Upper lobe of left lung (tissue), 6 donors: ENCODE measurements around the gene ATPAF1. TPM values are rescaled to one million over a fixed set of nuclear protein-coding genes. Genes with fewer than 3 reads are reported as not detected.

Experiments
- ATAC-seq, 2 donors: fragments of 200-7000 bp; cut with Tn5 transposase; one replicate each; pipeline ENCODE4 v1.9.1; 2022; ENCODE audit warnings: mild to moderate bottlenecking in 2 of 2, moderate library complexity in 2 of 2; ENCODE audit not compliant: low FRiP score in 2 of 2
- DNase-seq, 2 donors: peaks; one replicate each; pipeline ENCODE4 v3.0.0-alpha.2; 2019 to 2020
- H3K27ac ChIP-seq, 4 donors: fragments of 200-600 bp; sonication (generic); one replicate each; pipeline ENCODE4 v1.5.1; 2016 to 2019
- H3K27me3 ChIP-seq, 4 donors: fragments of 200-600 bp; sonication (generic); one replicate each; pipeline ENCODE4 v1.5.1; 2017 to 2019
- H3K36me3 ChIP-seq, 4 donors: fragments of 200-600 bp; sonication (generic); one replicate each; pipeline ENCODE4 v1.5.1; 2016 to 2019
- H3K4me1 ChIP-seq, 4 donors: fragments of 200-600 bp; sonication (generic); one replicate each; pipeline ENCODE4 v1.5.1; 2018 to 2019
- H3K4me3 ChIP-seq, 4 donors: fragments of 200-600 bp; sonication (generic); one replicate each; pipeline ENCODE4 v1.5.1; 2017 to 2019; ENCODE audit warnings: mild to moderate bottlenecking in 2 of 4, moderate library complexity in 1 of 4
- H3K9me3 ChIP-seq, 4 donors: fragments of 200-600 bp; sonication (generic); one replicate each; pipeline ENCODE4 v1.5.1; 2018 to 2019
- CTCF ChIP-seq, 6 experiments: fragments of 450-650 bp in 4 of 6; fragments of 200-600 bp in 2 of 6; sonication (generic) in 2 of 6; IDR thresholded peaks; one replicate each; pipeline ENCODE4 v1.5.1; 2016 to 2019; ENCODE audit warnings: antibody characterized with exemption in 6 of 6
- EP300 ChIP-seq, 4 donors: sonication (generic); formaldehyde crosslinking; IDR thresholded peaks; one replicate each; pipeline ENCODE4 v1.5.1; 2017; ENCODE audit warnings: antibody characterized with exemption in 4 of 4, control low read depth in 2 of 4
- POLR2A ChIP-seq, 4 donors: fragments of 450-650 bp; IDR thresholded peaks; one replicate each; pipeline ENCODE4 v1.5.1; 2016 to 2017; ENCODE audit warnings: antibody characterized with exemption in 4 of 4, mild to moderate bottlenecking in 2 of 4
- POLR2AphosphoS5 ChIP-seq, 2 donors: sonication (generic); formaldehyde crosslinking; IDR thresholded peaks; one replicate each; pipeline ENCODE4 v1.5.1; 2017; ENCODE audit warnings: antibody characterized with exemption in 2 of 2
- WGBS, 2 donors: methylation state at CpG; one replicate each; pipeline ENCODE4 v1.1.5; 2017 to 2018; 5-methylcytosine and 5-hydroxymethylcytosine counted together
- total RNA-seq, 6 donors: library from RNA; depleted of rRNA in 4 of 6; stranded (reverse); fragments of >200 nt in 4 of 6; gene quantifications; one replicate each; pipeline versions ENCODE4 v1.1.0 to v1.2.1, GENCODE V29; 2016 to 2021
- donor health status: DM: no; HTN: no; CAD: no; lungs with moderate emphysema.
- donor health status: DM: no; HTN: yes; CAD: no; lungs with severe emphysema.

The ATPAF1 gene
- total RNA-seq, 6 donors from 2014 or later: 26.2 to 39.6 (median 34.3) TPM

GRCh38 chr1:46691997-46692790, 24.0 kb upstream of the ATPAF1 start:
- H3K27me3 ChIP-seq: no peaks in the 10 kb centered on the region
- H3K9me3 ChIP-seq: no peaks in the 10 kb centered on the region
- no peak overlapping the region for H3K27ac ChIP-seq
- H3K4me3 ChIP-seq: no peak overlapping the region
- TF ChIP-seq POLR2A (IDR thresholded peaks at IDR 0.05): no peak
- no peak for TF ChIP-seq EP300 (IDR thresholded peaks at IDR 0.05)
- TF ChIP-seq POLR2AphosphoS5 (IDR thresholded peaks at IDR 0.05): no peak
- no peak for TF ChIP-seq CTCF (IDR thresholded peaks at IDR 0.05)
- no peak for DNase-seq
- ATAC-seq: no peak
- peaks cover 2 to 13% (median 10%) of the 10 kb centered on the region in 4 donors for H3K4me1 ChIP-seq
- WGBS, 2 donors: 81 to 82% methylated on average over 6 of the region's 6 CpGs
- H3K36me3 ChIP-seq: peaks cover 16 to 81% (median 50%) of the 10 kb centered on the region in 4 donors

- Histone ChIP-seq H3K36me3 (peaks cover 22 to 81% (median 52%) of the 10 kb centered on the region in 4 donors), H3K4me3 (no peak overlapping the region), H3K9me3 (no peaks in the 10 kb centered on the region), H3K4me1 (peaks cover 2 to 19% (median 18%) of the 10 kb centered on the region in 4 donors), H3K27me3 (no peaks in the 10 kb centered on the region), H3K27ac (no peak overlapping the region)
- no peak for DNase-seq
- WGBS, 2 donors: 93 to 96% methylated on average over 2 of the region's 2 CpGs
- ATAC-seq: no peak
- TF ChIP-seq EP300 (IDR thresholded peaks at IDR 0.05): no peak
- TF ChIP-seq POLR2AphosphoS5 (IDR thresholded peaks at IDR 0.05): no peak
- TF ChIP-seq POLR2A (IDR thresholded peaks at IDR 0.05): no peak
- no peak for TF ChIP-seq CTCF (IDR thresholded peaks at IDR 0.05)
Observed at GRCh38 chr1:46690931-46691421, 22.8 kb upstream of the ATPAF1 start.

GRCh38 chr1:46689897-46690296, 21.7 kb upstream of the ATPAF1 start:
- Histone ChIP-seq H3K27me3 (no peaks in the 10 kb centered on the region), H3K36me3 (peaks cover 28 to 81% (median 44%) of the 10 kb centered on the region in 4 donors), H3K4me3 (no peak overlapping the region), H3K27ac (no peak overlapping the region), H3K9me3 (no peaks in the 10 kb centered on the region), H3K4me1 (peaks cover 2 to 19% (median 18%) of the 10 kb centered on the region in 4 donors)
- ATAC-seq (no peak), DNase-seq (no peak)
- TF ChIP-seq EP300 (IDR thresholded peaks at IDR 0.05) (no peak), CTCF (IDR thresholded peaks at IDR 0.05) (no peak)
- WGBS, 2 donors: 81 to 90% methylated on average over 1 of the region's 1 CpG

GRCh38 chr1:46689356-46689755, 21.2 kb upstream of the ATPAF1 start:
- ATAC-seq (no peak), DNase-seq (no peak)
- TF ChIP-seq POLR2A (IDR thresholded peaks at IDR 0.05) (no peak), POLR2AphosphoS5 (IDR thresholded peaks at IDR 0.05) (no peak), EP300 (IDR thresholded peaks at IDR 0.05) (no peak), CTCF (IDR thresholded peaks at IDR 0.05) (no peak)
- Histone ChIP-seq H3K36me3 (peaks cover 34 to 84% (median 50%) of the 10 kb centered on the region in 4 donors), H3K27ac (no peak overlapping the region), H3K4me1 (peaks cover 2 to 19% (median 18%) of the 10 kb centered on the region in 4 donors), H3K27me3 (no peaks in the 10 kb centered on the region), H3K9me3 (no peaks in the 10 kb centered on the region), H3K4me3 (no peak overlapping the region)
- WGBS, 2 donors: 77 to 81% methylated on average over 2 of the region's 2 CpGs
